Prostate gland (tissue), 2 donors: ENCODE data around the gene SLC9C1.

Source experiments
- CTCF ChIP-seq, 4 experiments: fragments of 200-600 bp in 2 of 4; fragments of 450-650 bp in 2 of 4; sonication (generic) in 2 of 4; IDR thresholded peaks; 1 replicate in 3 of 4; 2 replicates in 1 of 4; pipeline ENCODE4 v1.5.1; 2016 to 2019; ENCODE audit warnings: antibody characterized with exemption in 4 of 4, mild to moderate bottlenecking in 2 of 4, moderate library complexity in 2 of 4
- POLR2A ChIP-seq: fragments of 450-650 bp; IDR thresholded peaks from one replicate; pipeline ENCODE4 v1.6.1; 2016; ENCODE audit warnings: antibody characterized with exemption, mild to moderate bottlenecking
- POLR2AphosphoS5 ChIP-seq: sonication (generic); formaldehyde crosslinking; IDR thresholded peaks from one replicate; pipeline ENCODE4 v1.6.1; 2017; ENCODE audit warnings: antibody characterized with exemption

GRCh38 chr3:112228786-112229185 lies 65.2 kb downstream of the SLC9C1 start:
- TF ChIP-seq CTCF (IDR thresholded peaks at IDR 0.05) = no peak
- TF ChIP-seq POLR2AphosphoS5 = peak; percentile 7
- TF ChIP-seq POLR2A = no peak
